Measurements from ENCODE around the gene DHTKD1.
A peak's percentile ranks its signal among the peaks of the same experiment; 100 is the strongest.
"Not testable (repeated sequence)": the region's sequence is repeated elsewhere in the genome, so short reads cannot be mapped to it uniquely, and the experiment has no call there.

DHTKD1 gene

GRCh38 chr10:12088919-12089318 lies 20.2 kb downstream of the DHTKD1 start:
- no peak for TF ChIP-seq CTCF (IDR thresholded peaks at IDR 0.05; ENCODE audit: insufficient read depth, low read depth, low read length, missing control alignments)
- DNase-seq (ENCODE audit: low read depth): no peak

GRCh38 chr10:12091421-12091820 lies 22.7 kb downstream of the DHTKD1 start:
- H3K4me3 ChIP-seq (ENCODE audit: low read length): no peak overlapping the region
- TF ChIP-seq CTCF (IDR thresholded peaks at IDR 0.05; ENCODE audit: insufficient read depth, low read depth, low read length, missing control alignments): no peak
- DNase-seq (ENCODE audit: low read depth): no peak

More at GRCh38 chr10:12088919-12089318, 20.2 kb downstream of the DHTKD1 start:
- no peak overlapping the region for H3K4me3 ChIP-seq (ENCODE audit: low read length)

- not testable (repeated sequence) for H3K4me3 ChIP-seq (ENCODE audit: low read length); DNase-seq (ENCODE audit: low read depth)
Measured at GRCh38 chr10:12097361-12097760, 28.6 kb downstream of the DHTKD1 start.

- DNase-seq (ENCODE audit: low read depth): peak; percentile 40
- H3K4me3 ChIP-seq (ENCODE audit: low read length): no peak overlapping the region
- no peak for TF ChIP-seq CTCF (IDR thresholded peaks at IDR 0.05; ENCODE audit: insufficient read depth, low read depth, low read length, missing control alignments)
Measured at GRCh38 chr10:12097791-12098190, 29.0 kb downstream of the DHTKD1 start.

- no peak for DNase-seq (ENCODE audit: low read depth)
- TF ChIP-seq CTCF (IDR thresholded peaks at IDR 0.05; ENCODE audit: insufficient read depth, low read depth, low read length, missing control alignments): no peak
- no peak overlapping the region for H3K4me3 ChIP-seq (ENCODE audit: low read length)
Measured at GRCh38 chr10:12098966-12099365, 30.2 kb downstream of the DHTKD1 start.

GRCh38 chr10:12103802-12104201 lies 35.0 kb downstream of the DHTKD1 start:
- no peak for TF ChIP-seq CTCF (IDR thresholded peaks at IDR 0.05; ENCODE audit: insufficient read depth, low read depth, low read length, missing control alignments)
- DNase-seq (ENCODE audit: low read depth): no peak
- no peak overlapping the region for H3K4me3 ChIP-seq (ENCODE audit: low read length)

GRCh38 chr10:12107781-12108180 lies 39.0 kb downstream of the DHTKD1 start:
- no peak for TF ChIP-seq CTCF (IDR thresholded peaks at IDR 0.05; ENCODE audit: insufficient read depth, low read depth, low read length, missing control alignments)
- H3K4me3 ChIP-seq (ENCODE audit: low read length): no peak overlapping the region
- no peak for DNase-seq (ENCODE audit: low read depth)

- H3K4me3 ChIP-seq (ENCODE audit: low read length): no peak overlapping the region
- TF ChIP-seq CTCF (IDR thresholded peaks at IDR 0.05; ENCODE audit: insufficient read depth, low read depth, low read length, missing control alignments): no peak
- no peak for DNase-seq (ENCODE audit: low read depth)
Measured at GRCh38 chr10:12109286-12109685, 40.5 kb downstream of the DHTKD1 start.

All from epithelial cell of esophagus (primary cell).